HepG2 (cell line): Measurements from ENCODE around the gene ZNF597. TPM values are rescaled to one million over a fixed set of nuclear protein-coding genes. Genes with fewer than 3 reads are reported as not detected.

ENCODE experiments used
- E2F2 ChIP-seq: sonication (generic); formaldehyde crosslinking; IDR thresholded peaks from 2 replicates; pipeline ENCODE4 v1.4.0; 2020; ENCODE audit warnings: missing genetic modification reagents, borderline replicate concordance
- HNRNPK ChIP-seq: fragments of 200-400 bp; formaldehyde crosslinking; IDR thresholded peaks from 2 replicates; pipeline ENCODE4 v1.6.1; 2018; ENCODE audit warnings: low read length, low read depth, moderate library complexity, mild to moderate bottlenecking; ENCODE audit not compliant: poor library complexity, severe bottlenecking
- IKZF1 ChIP-seq: fragments of 450-650 bp; IDR thresholded peaks from 2 replicates; pipeline ENCODE4 v1.7.1; 2016
- IKZF5 ChIP-seq: IDR thresholded peaks from 2 replicates; pipeline ENCODE4 v1.6.1; 2018; ENCODE audit warnings: missing genetic modification reagents, mild to moderate bottlenecking, missing compliant biosample characterization
- KDM1A ChIP-seq: IDR thresholded peaks from 2 replicates; pipeline ENCODE4 v1.6.1; 2016; ENCODE audit warnings: missing compliant biosample characterization
- MAX ChIP-seq: IDR thresholded peaks from 2 replicates; pipeline ENCODE4 v1.6.1; 2012; ENCODE audit warnings: inconsistent platforms
- MYNN ChIP-seq: sonication (generic); formaldehyde crosslinking; IDR thresholded peaks from 2 replicates; pipeline ENCODE4 v1.4.0; 2020; ENCODE audit warnings: mild to moderate bottlenecking, low read depth, missing genetic modification reagents
- POLR2AphosphoS2 ChIP-seq: IDR thresholded peaks from 2 replicates; pipeline ENCODE4 v1.6.1; 2011; ENCODE audit warnings: low read depth, low read length, improper control_type of control experiment
- PRPF4 ChIP-seq: fragments of 200-400 bp; formaldehyde crosslinking; IDR thresholded peaks from 2 replicates; pipeline ENCODE4 v1.6.1; 2016; ENCODE audit warnings: low read length, low read depth; ENCODE audit not compliant: poor library complexity, severe bottlenecking
- SETDB1 ChIP-seq: sonication (generic); formaldehyde crosslinking; IDR thresholded peaks from 2 replicates; pipeline ENCODE4 v1.5.1; 2020; ENCODE audit warnings: missing genetic modification reagents, mild to moderate bottlenecking, borderline replicate concordance
- SIN3B ChIP-seq: fragments of 150-350 bp; IDR thresholded peaks from 2 replicates; pipeline ENCODE4 v1.6.1; 2014; ENCODE audit warnings: low read length
- SMYD3 ChIP-seq: sonication (generic); formaldehyde crosslinking; IDR thresholded peaks from 2 replicates; pipeline ENCODE4 v1.8.1; 2023; ENCODE audit warnings: mild to moderate bottlenecking, missing genetic modification reagents
- WIZ ChIP-seq: sonication (generic); formaldehyde crosslinking; IDR thresholded peaks from 2 replicates; pipeline ENCODE4 v1.5.1; 2020; ENCODE audit warnings: mild to moderate bottlenecking, missing genetic modification reagents
- ZBTB39 ChIP-seq: sonication (generic); formaldehyde crosslinking; IDR thresholded peaks from 2 replicates; pipeline ENCODE4 v1.5.0; 2020; ENCODE audit warnings: missing genetic modification reagents
- ZMAT3 ChIP-seq: sonication (generic); formaldehyde crosslinking; conservative IDR thresholded peaks from 2 replicates; pipeline ENCODE4 v1.7.0; 2021; ENCODE audit warnings: missing genetic modification reagents
- ZMYM2 ChIP-seq: sonication (generic); formaldehyde crosslinking; IDR thresholded peaks from 2 replicates; pipeline ENCODE4 v1.8.0; 2022; ENCODE audit warnings: mild to moderate bottlenecking, missing genetic modification reagents
- ZNF121 ChIP-seq: sonication (generic); formaldehyde crosslinking; IDR thresholded peaks from 2 replicates; pipeline ENCODE4 v1.5.0; 2020; ENCODE audit warnings: mild to moderate bottlenecking, missing genetic modification reagents
- ZNF350 ChIP-seq: sonication (generic); formaldehyde crosslinking; IDR thresholded peaks from 2 replicates; pipeline ENCODE4 v1.4.0; 2020; ENCODE audit warnings: mild to moderate bottlenecking, low read depth, missing genetic modification reagents, borderline replicate concordance
- ZNF446 ChIP-seq: sonication (generic); formaldehyde crosslinking; IDR thresholded peaks from 2 replicates; pipeline ENCODE4 v1.5.0; 2020; ENCODE audit warnings: mild to moderate bottlenecking, missing genetic modification reagents
- ZNF597 ChIP-seq: sonication (generic); formaldehyde crosslinking; IDR thresholded peaks from 2 replicates; pipeline ENCODE4 v1.5.0; 2020; ENCODE audit warnings: missing genetic modification reagents
- ZNF883 ChIP-seq: sonication (generic); formaldehyde crosslinking; IDR thresholded peaks from 2 replicates; pipeline ENCODE4 v1.5.1; 2020; ENCODE audit warnings: mild to moderate bottlenecking, missing genetic modification reagents; ENCODE audit errors: not compliant biosample characterization
- ZXDC ChIP-seq: sonication (generic); formaldehyde crosslinking; IDR thresholded peaks from 2 replicates; pipeline ENCODE4 v1.5.0; 2020; ENCODE audit warnings: mild to moderate bottlenecking, missing genetic modification reagents
- polyA plus RNA-seq, 8 experiments: library from polyadenylated mRNA; depleted of rRNA in 3 of 8; stranded (reverse) in 7 of 8; unstranded in 1 of 8; fragments of >200 nt; fragmentation: Illumina TruSeq in 4 of 8; extraction: Trizol in 4 of 8; gene quantifications; 2 replicates each; pipeline versions ENCODE4 v1.2.1 to v1.2.3, GENCODE V29; 2011 to 2016; ENCODE audit warnings: low read depth in 4 of 8, missing spikeins in 1 of 8, mixed read lengths in 1 of 8; ENCODE audit not compliant: insufficient read depth in 1 of 8
- total RNA-seq, 5 experiments: library from RNA; depleted of rRNA; stranded (reverse); fragments of >200 nt; fragmentation: Illumina TruSeq; extraction: Trizol; gene quantifications; 2 replicates each; pipeline ENCODE4 v1.2.3, GENCODE V29; 2016; ENCODE audit warnings: low read depth in 1 of 5

Gene ZNF597
- total and polyA plus RNA-seq, 2 of the 13 experiments (the other 11 are each of a cell fraction or from before 2014, with no cell fraction given), result 1.3 to 2.4 TPM

- TF ChIP-seq ZNF883 (CRISPR knock-in tag) (no peak), ZNF350 (CRISPR knock-in tag) (no peak), ZNF121 (CRISPR knock-in tag) (no peak), ZMYM2 (CRISPR knock-in tag) (no peak), SIN3B (no peak), IKZF5 (CRISPR knock-in tag) (no peak), MAX (no peak), ZNF446 (CRISPR knock-in tag) (no peak), KDM1A (no peak), WIZ (CRISPR knock-in tag) (no peak), ZXDC (CRISPR knock-in tag) (no peak), IKZF1 (no peak), MYNN (CRISPR knock-in tag) (no peak), HNRNPK (no peak), PRPF4 (no peak), ZBTB39 (CRISPR knock-in tag) (no peak), E2F2 (CRISPR knock-in tag) (no peak), SETDB1 (CRISPR knock-in tag) (no peak), ZMAT3 (CRISPR knock-in tag) (no peak), POLR2AphosphoS2 (no peak), SMYD3 (CRISPR knock-in tag) (no peak), ZNF597 (no peak)
Measured at GRCh38 chr16:3487521-3488410, 44.5 kb upstream of the ZNF597 start (continued).
